Colonic mucosa (tissue), 4 donors: ENCODE data around the gene ADGRG7. TPM values are rescaled to one million over a fixed set of nuclear protein-coding genes. Genes with fewer than 3 reads are reported as not detected.

Experiments used
- DNase-seq: peaks from one replicate; pipeline ENCODE4 v3.0.0-alpha.2; 2020
- H3K27ac ChIP-seq: fragments of 200-600 bp; one replicate; pipeline ENCODE4 v1.8.0; 2021
- H3K27me3 ChIP-seq: fragments of 200-600 bp; one replicate; pipeline ENCODE4 v1.8.0; 2021
- H3K36me3 ChIP-seq: fragments of 200-600 bp; one replicate; pipeline ENCODE4 v1.8.0; 2021
- H3K4me1 ChIP-seq: fragments of 200-600 bp; one replicate; pipeline ENCODE4 v1.8.0; 2021; ENCODE audit warnings: mild to moderate bottlenecking
- H3K4me3 ChIP-seq: fragments of 200-600 bp; one replicate; pipeline ENCODE4 v1.8.0; 2021
- H3K9ac ChIP-seq, 2 donors: one replicate each; pipeline ENCODE4 v1.7.0; 2013; ENCODE audit warnings: control low read depth in 2 of 2, low read depth in 2 of 2, low read length in 2 of 2
- H3K9me3 ChIP-seq: fragments of 200-600 bp; one replicate; pipeline ENCODE4 v1.8.0; 2021
- CTCF ChIP-seq: fragments of 200-600 bp; IDR thresholded peaks from one replicate; pipeline ENCODE4 v1.8.0; 2022; ENCODE audit warnings: antibody characterized with exemption, mild to moderate bottlenecking
- intact Hi-C: fragments of 100-400 bp; cut with DNase I; formaldehyde crosslinking; loops from one replicate; pipeline ENCODE4 v1.14.1; 2022
- total RNA-seq, 2 donors: library from RNA; stranded (reverse); fragmentation: NEBNext Ultra II Directional in 1 of 2; extraction: Animal tissue kit (Norgen Biotek cat#: 25700) in 1 of 2; gene quantifications; one replicate each; pipeline ENCODE4 v1.2.1, GENCODE V29; 2021
- donor health status: healthy.
- donor health status: DM: no; HTN: no; CAD: no.
- donor health status: DM: no; HTN: no; CAD: no.

ADGRG7 gene
- total RNA-seq, 2 donors from 2014 or later: 3.2 to 13.4 TPM

GRCh38 chr3:100737334-100737733 is 127.9 kb downstream of the ADGRG7 start:
- no peaks in the 10 kb centered on the region for H3K4me1 ChIP-seq
- no peak overlapping the region for H3K4me3 ChIP-seq
- peaks cover 10% of the 10 kb centered on the region for H3K36me3 ChIP-seq
- H3K9me3 ChIP-seq: no peaks in the 10 kb centered on the region
- no peak overlapping the region for H3K9ac ChIP-seq
- DNase-seq: no peak
- TF ChIP-seq CTCF: no peak
- H3K27me3 ChIP-seq: no peaks in the 10 kb centered on the region
- no peak overlapping the region for H3K27ac ChIP-seq
- intact Hi-C loops: no loop called here

GRCh38 chr3:100740207-100740606 is 130.8 kb downstream of the ADGRG7 start:
- H3K4me1 ChIP-seq: no peaks in the 10 kb centered on the region
- no peak overlapping the region for H3K27ac ChIP-seq
- no peak overlapping the region for H3K4me3 ChIP-seq
- intact Hi-C loops: no loop called here
- no peak for TF ChIP-seq CTCF
- H3K9ac ChIP-seq: no peak overlapping the region
- no peaks in the 10 kb centered on the region for H3K9me3 ChIP-seq
- H3K36me3 ChIP-seq: peaks cover 10% of the 10 kb centered on the region
- DNase-seq: no peak
- no peaks in the 10 kb centered on the region for H3K27me3 ChIP-seq

GRCh38 chr3:100743535-100743934 is 134.1 kb downstream of the ADGRG7 start:
- Histone ChIP-seq H3K4me1 (no peaks in the 10 kb centered on the region), H3K9ac (no peak overlapping the region), H3K27ac (no peak overlapping the region), H3K4me3 (no peak overlapping the region), H3K36me3 (peaks cover 10% of the 10 kb centered on the region), H3K9me3 (no peaks in the 10 kb centered on the region), H3K27me3 (no peaks in the 10 kb centered on the region)
- TF ChIP-seq CTCF: no peak
- no peak for DNase-seq
- intact Hi-C loops: no loop called here

- Histone ChIP-seq H3K27ac (no peak overlapping the region), H3K9me3 (no peaks in the 10 kb centered on the region), H3K9ac (no peak overlapping the region), H3K36me3 (peaks cover 10% of the 10 kb centered on the region), H3K4me1 (no peaks in the 10 kb centered on the region), H3K4me3 (no peak overlapping the region), H3K27me3 (no peaks in the 10 kb centered on the region)
- intact Hi-C loops: no loop called here
- no peak for TF ChIP-seq CTCF
- DNase-seq: no peak
These were observed 135.3 kb downstream of the ADGRG7 start for GRCh38 chr3:100744671-100745070.

Other genes with a start within 250 kb of the ADGRG7 start
- 10 to 100 TPM; 45.6 to 58.1 TPM for gene TOMM70, start 208.5 kb upstream of the ADGRG7 start, total RNA-seq
- gene LNP1, start 208.1 kb upstream of the ADGRG7 start, total RNA-seq: 1 to 10 TPM in 1 of 2 donors, under 1 TPM in 1; 0.74 to 1.4 TPM
- gene TMEM45A, start 117.0 kb upstream of the ADGRG7 start, total RNA-seq: 1 to 10 TPM; 2.9 to 4.0 TPM
- 100 to 1,000 TPM; 116 to 123 TPM for gene TFG, start 99.9 kb downstream of the ADGRG7 start, total RNA-seq